T-cell (primary cell): ENCODE results near the gene SLCO1A2. TPM values are rescaled to one million over a fixed set of nuclear protein-coding genes. Genes with fewer than 3 reads are reported as not detected.

ENCODE experiments used
- ATAC-seq, 4 experiments: fragments of 200-7000 bp in 3 of 4; fragments of 150-1000 bp in 1 of 4; cut with Tn5 transposase; replicated peaks in 1 of 4; 1 replicate in 3 of 4; 2 replicates in 1 of 4; pipeline ENCODE4 v1.10.0; 2021; ENCODE audit warnings: moderate library complexity in 3 of 4, mild to moderate bottlenecking in 2 of 4, moderate number of reproducible peaks in 1 of 4
- CTCF ChIA-PET, 2 donors: fragments of 300-600 bp; sonication (Branson Sonifier 250); formaldehyde crosslinking; loops; one replicate each; lab custom pipeline; 2022; ENCODE audit warnings: antibody characterized with exemption in 2 of 2; lab: Charles Lee
- POLR2A ChIA-PET, 2 donors: fragments of 300-600 bp; sonication (Branson Sonifier 250); formaldehyde crosslinking; loops; one replicate each; lab custom pipeline; 2022; ENCODE audit warnings: antibody characterized with exemption in 2 of 2; lab: Charles Lee
- DNase-seq, 35 experiments: peaks; one replicate each; pipeline versions ENCODE4 v3.0.0 to v3.0.0-alpha.2; 2013 to 2023
- H3K27ac ChIP-seq: one replicate; pipeline ENCODE4 v1.5.1; 2013; ENCODE audit warnings: low read length
- H3K27me3 ChIP-seq, 2 experiments: replicated peaks in 1 of 2; 1 replicate in 1 of 2; 2 replicates in 1 of 2; pipeline versions ENCODE4 v1.6.1 to v1.7.0; 2013; ENCODE audit warnings: low read length in 1 of 2, mixed read lengths in 1 of 2; ENCODE audit not compliant: control insufficient read depth in 2 of 2, insufficient read depth in 2 of 2; ENCODE audit errors: extremely low read depth in 1 of 2
- H3K36me3 ChIP-seq, 2 donors: 1 replicate in 1 of 2; 2 replicates in 1 of 2; pipeline versions ENCODE4 v1.6.1 to v1.7.0; 2013; ENCODE audit warnings: low read length in 1 of 2; ENCODE audit not compliant: control insufficient read depth in 2 of 2, insufficient read depth in 1 of 2; ENCODE audit errors: extremely low read depth in 1 of 2
- H3K4me1 ChIP-seq, 2 experiments: 1 replicate in 1 of 2; 2 replicates in 1 of 2; pipeline versions ENCODE4 v1.6.1 to v1.7.0; 2013; ENCODE audit warnings: low read length in 2 of 2, mixed read lengths in 1 of 2; ENCODE audit not compliant: insufficient read depth in 2 of 2, control insufficient read depth in 1 of 2; ENCODE audit errors: extremely low read depth in 1 of 2
- H3K4me3 ChIP-seq, 2 donors: 1 replicate in 1 of 2; 2 replicates in 1 of 2; pipeline versions ENCODE4 v1.5.1 to v1.7.0; 2013; ENCODE audit warnings: mild to moderate bottlenecking in 2 of 2, low read length in 1 of 2, moderate library complexity in 1 of 2; ENCODE audit not compliant: control insufficient read depth in 1 of 2; ENCODE audit errors: extremely low read depth in 1 of 2
- H3K9me3 ChIP-seq: 2 replicates; pipeline ENCODE4 v1.7.0; 2013
- H3K27ac Mint-ChIP-seq, 2 donors: one replicate each; pipeline ENCODE4 v1.8.0; 2020 to 2021; ENCODE audit warnings: mild to moderate bottlenecking in 2 of 2, mixed read lengths in 2 of 2
- H3K27me3 Mint-ChIP-seq, 2 donors: one replicate each; pipeline ENCODE4 v1.8.0; 2021 to 2022; ENCODE audit warnings: mixed read lengths in 2 of 2
- H3K36me3 Mint-ChIP-seq: one replicate; pipeline ENCODE4 v1.8.0; 2021; ENCODE audit warnings: mixed read lengths
- H3K4me1 Mint-ChIP-seq, 3 donors: one replicate each; pipeline ENCODE4 v1.8.0; 2020 to 2022; ENCODE audit warnings: mixed read lengths in 3 of 3, mild to moderate bottlenecking in 1 of 3
- H3K4me3 Mint-ChIP-seq, 3 donors: one replicate each; pipeline ENCODE4 v1.8.0; 2020 to 2022; ENCODE audit warnings: mild to moderate bottlenecking in 3 of 3, mixed read lengths in 3 of 3, moderate library complexity in 3 of 3
- H3K9me3 Mint-ChIP-seq, 3 donors: one replicate each; pipeline ENCODE4 v1.8.0; 2020 to 2022; ENCODE audit warnings: mixed read lengths in 3 of 3
- WGBS: methylation state at CpG from one replicate; pipeline ENCODE4 v1.1.5; 2013; ENCODE audit warnings: missing lambda C conversion rate; ENCODE audit not compliant: insufficient coverage; 5-methylcytosine and 5-hydroxymethylcytosine counted together
- total RNA-seq, 35 experiments: library from RNA in 6 of 35; stranded (reverse) in 6 of 35; fragments of 120-200 nt in 1 of 35; gene quantifications; one replicate each; pipeline versions ENCODE4 v1.2.1 to v1.2.4 and lab custom pipeline; 2013 to 2026

The SLCO1A2 gene
- total RNA-seq, 5 donors from 2014 or later (not counting 1 experiment from before 2014, with no cell fraction given) = 0.47 TPM; not detected in 4

GRCh38 chr12:21308785-21309184, 25.9 kb downstream of the SLCO1A2 start:
- Histone ChIP-seq H3K4me3 (no peak overlapping the region), H3K9me3 (no peaks in the 10 kb centered on the region), H3K4me1 (no peaks in the 10 kb centered on the region), H3K27ac (no peak overlapping the region), H3K36me3 (no peaks in the 10 kb centered on the region), H3K27me3 (no peaks in the 10 kb centered on the region)
- H3K27me3 Mint-ChIP-seq = peaks cover 7% of the 10 kb centered on the region in 2 donors
- no peak overlapping the region for H3K27ac Mint-ChIP-seq
- no peaks in the 10 kb centered on the region for H3K36me3 Mint-ChIP-seq
- CTCF ChIA-PET = interaction anchor here in 1 of 2 donors (1.0 kb wide), 1 partner anchor 9 kb away, joined by 4 read pairs; no protein-coding TSS in a partner anchor
- no peak for ATAC-seq
- no peak overlapping the region for H3K4me3 Mint-ChIP-seq
- H3K4me1 Mint-ChIP-seq = no peaks in the 10 kb centered on the region
- no CpG with 5 or more reads among the region's 1 CpG for WGBS
- no peak for DNase-seq
- no peaks in the 10 kb centered on the region for H3K9me3 Mint-ChIP-seq
- POLR2A ChIA-PET = no interaction called here

- H3K4me1 ChIP-seq = no peaks in the 10 kb centered on the region
- Mint-ChIP-seq H3K9me3 (no peaks in the 10 kb centered on the region), H3K4me3 (no peak overlapping the region), H3K36me3 (no peaks in the 10 kb centered on the region), H3K4me1 (no peaks in the 10 kb centered on the region), H3K27me3 (peaks cover 23% of the 10 kb centered on the region in 2 donors), H3K27ac (no peak overlapping the region)
- no peaks in the 10 kb centered on the region for H3K9me3 ChIP-seq
- no peak for DNase-seq
- POLR2A ChIA-PET = no interaction called here
- H3K27ac ChIP-seq = no peak overlapping the region
- no CpG with 5 or more reads among the region's 1 CpG for WGBS
- no peak for ATAC-seq
- H3K36me3 ChIP-seq = no peaks in the 10 kb centered on the region
- peaks cover 0 to 5% of the 10 kb centered on the region in 2 experiments for H3K27me3 ChIP-seq
- no peak overlapping the region for H3K4me3 ChIP-seq
- CTCF ChIA-PET = no interaction called here
These were observed 29.1 kb downstream of the SLCO1A2 start for GRCh38 chr12:21305661-21306060.

- Histone ChIP-seq H3K36me3 (no peaks in the 10 kb centered on the region), H3K4me3 (no peak overlapping the region), H3K4me1 (no peaks in the 10 kb centered on the region), H3K9me3 (no peaks in the 10 kb centered on the region), H3K27me3 (peaks cover 0 to 5% of the 10 kb centered on the region in 2 experiments), H3K27ac (no peak overlapping the region)
- ATAC-seq (no peak), DNase-seq (no peak)
- Mint-ChIP-seq H3K27ac (no peak overlapping the region), H3K4me1 (peaks cover 6 to 11% (median 7%) of the 10 kb centered on the region in 3 donors), H3K4me3 (no peak overlapping the region), H3K27me3 (peaks cover 15 to 21% of the 10 kb centered on the region in 2 donors), H3K36me3 (no peaks in the 10 kb centered on the region), H3K9me3 (no peaks in the 10 kb centered on the region)
- ChIA-PET POLR2A (no interaction called here), CTCF (no interaction called here)
- no CpG with 5 or more reads among the region's 1 CpG for WGBS
These were observed 34.1 kb downstream of the SLCO1A2 start for GRCh38 chr12:21300632-21301031.

GRCh38 chr12:21296751-21297406, 37.8 kb downstream of the SLCO1A2 start:
- Mint-ChIP-seq H3K27me3 (peaks cover 1 to 15% of the 10 kb centered on the region in 2 donors), H3K4me3 (no peak overlapping the region), H3K27ac (no peak overlapping the region), H3K9me3 (no peaks in the 10 kb centered on the region), H3K4me1 (peaks cover 6 to 11% (median 7%) of the 10 kb centered on the region in 3 donors), H3K36me3 (no peaks in the 10 kb centered on the region)
- no peaks in the 10 kb centered on the region for H3K36me3 ChIP-seq
- no peaks in the 10 kb centered on the region for H3K9me3 ChIP-seq
- no peaks in the 10 kb centered on the region for H3K4me1 ChIP-seq
- no peak overlapping the region for H3K4me3 ChIP-seq
- ATAC-seq (peak in 1 of 4 experiments; percentile 43), DNase-seq (peak in 3 of 35 experiments; percentile 0 to 30 (median 1))
- WGBS = 33% methylated on average over 1 of the region's 4 CpGs
- CTCF ChIA-PET = interaction anchor here (0.5 to 1.0 kb wide), 4 partner anchors 26 to 722 kb away, joined by 3 to 4 read pairs (median 3); no protein-coding TSS in a partner anchor
- H3K27me3 ChIP-seq = no peaks in the 10 kb centered on the region
- POLR2A ChIA-PET = interaction anchor here in 1 of 2 donors (0.6 kb wide), 1 partner anchor 15 kb away, joined by 4 read pairs; no protein-coding TSS in a partner anchor
- no peak overlapping the region for H3K27ac ChIP-seq

GRCh38 chr12:21296348-21296747, 38.4 kb downstream of the SLCO1A2 start:
- POLR2A ChIA-PET = interaction anchor here in 1 of 2 donors (0.6 kb wide), 1 partner anchor 16 kb away, joined by 4 read pairs; no protein-coding TSS in a partner anchor
- Mint-ChIP-seq H3K36me3 (no peaks in the 10 kb centered on the region), H3K4me3 (no peak overlapping the region), H3K27ac (no peak overlapping the region), H3K4me1 (peaks cover 6 to 11% (median 7%) of the 10 kb centered on the region in 3 donors), H3K27me3 (peaks cover 0 to 12% of the 10 kb centered on the region in 2 donors), H3K9me3 (no peaks in the 10 kb centered on the region)
- WGBS = 80% methylated on average over 1 of the region's 1 CpG
- Histone ChIP-seq H3K4me1 (no peaks in the 10 kb centered on the region), H3K27ac (no peak overlapping the region), H3K36me3 (no peaks in the 10 kb centered on the region), H3K4me3 (no peak overlapping the region), H3K27me3 (no peaks in the 10 kb centered on the region), H3K9me3 (no peaks in the 10 kb centered on the region)
- DNase-seq (no peak), ATAC-seq (no peak)
- CTCF ChIA-PET = interaction anchor here in 1 of 2 donors (0.6 to 1.7 kb wide), 3 partner anchors 8 to 384 kb away, joined by 3 to 5 read pairs (median 4); no protein-coding TSS in a partner anchor

GRCh38 chr12:21294176-21294575, 40.5 kb downstream of the SLCO1A2 start:
- no peaks in the 10 kb centered on the region for H3K36me3 Mint-ChIP-seq
- Histone ChIP-seq H3K27ac (no peak overlapping the region), H3K9me3 (no peaks in the 10 kb centered on the region), H3K4me1 (no peaks in the 10 kb centered on the region), H3K4me3 (no peak overlapping the region), H3K36me3 (no peaks in the 10 kb centered on the region), H3K27me3 (no peaks in the 10 kb centered on the region)
- H3K9me3 Mint-ChIP-seq = no peaks in the 10 kb centered on the region
- no CpG with 5 or more reads among the region's 1 CpG for WGBS
- POLR2A ChIA-PET = no interaction called here
- H3K27ac Mint-ChIP-seq = no peak overlapping the region
- CTCF ChIA-PET = interaction anchor here (0.6 to 1.4 kb wide), 2 partner anchors 8 to 386 kb away, joined by 3 read pairs; no protein-coding TSS in a partner anchor
- H3K27me3 Mint-ChIP-seq = peaks cover 0 to 12% of the 10 kb centered on the region in 2 donors
- no peak for ATAC-seq
- H3K4me1 Mint-ChIP-seq = peaks cover 6 to 11% (median 7%) of the 10 kb centered on the region in 3 donors
- H3K4me3 Mint-ChIP-seq = no peak overlapping the region
- no peak for DNase-seq
